HTR-8/SVneo (cell line): Measurements from ENCODE around the gene TOM1L1.

Source experiments
- DNase-seq: peaks from one replicate; pipeline ENCODE4 v3.0.0; 2011; ENCODE audit warnings: low spot score, mixed read lengths; ENCODE audit not compliant: insufficient read length
- FAIRE-seq: peaks from 2 replicates; lab custom pipeline; 2011; peaks lifted over from hg19 to GRCh38; lab: Jason Lieb, UNC

TOM1L1 gene

DNA sequence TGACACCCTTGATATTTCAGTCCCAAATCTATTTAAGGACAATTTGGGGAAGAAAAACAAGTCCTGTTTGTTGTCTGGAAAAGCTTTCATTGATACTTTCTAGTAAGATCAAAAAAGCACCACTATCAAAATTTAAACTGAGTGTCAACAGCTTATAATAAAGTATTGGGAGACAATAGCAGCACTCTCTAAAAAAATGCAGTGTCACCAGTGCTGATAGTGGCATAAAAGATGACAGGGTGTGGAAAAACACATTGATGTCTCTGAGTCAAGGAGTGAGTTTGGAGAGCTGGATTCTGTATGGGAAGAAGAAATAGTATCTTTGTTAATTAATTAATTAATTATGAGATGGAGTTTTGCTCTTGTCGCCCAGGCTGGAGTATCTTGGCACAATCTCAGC is 8.3 kb upstream of the TOM1L1 start:
- FAIRE-seq (no peak), DNase-seq (no peak)

DNA sequence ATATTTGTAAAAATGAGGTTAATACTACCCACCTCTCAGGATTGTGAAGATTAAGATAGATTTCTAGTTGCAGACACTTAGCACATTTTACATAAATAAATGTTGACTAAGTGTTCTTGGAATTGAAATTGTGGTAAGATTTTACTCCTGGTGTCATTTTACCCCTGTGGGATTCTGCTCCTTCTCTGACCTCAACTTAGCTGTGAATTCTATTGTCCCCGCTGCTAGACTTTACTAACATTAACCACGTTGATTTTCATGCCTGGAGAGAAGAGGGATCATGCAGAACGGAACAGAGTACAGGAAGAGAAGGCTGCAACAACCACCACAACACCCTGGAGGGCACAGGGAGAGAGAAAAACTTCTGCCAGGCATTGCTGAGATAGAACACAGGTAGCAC is 2.1 kb upstream of the TOM1L1 start:
- DNase-seq (no peak), FAIRE-seq (no peak)

DNA sequence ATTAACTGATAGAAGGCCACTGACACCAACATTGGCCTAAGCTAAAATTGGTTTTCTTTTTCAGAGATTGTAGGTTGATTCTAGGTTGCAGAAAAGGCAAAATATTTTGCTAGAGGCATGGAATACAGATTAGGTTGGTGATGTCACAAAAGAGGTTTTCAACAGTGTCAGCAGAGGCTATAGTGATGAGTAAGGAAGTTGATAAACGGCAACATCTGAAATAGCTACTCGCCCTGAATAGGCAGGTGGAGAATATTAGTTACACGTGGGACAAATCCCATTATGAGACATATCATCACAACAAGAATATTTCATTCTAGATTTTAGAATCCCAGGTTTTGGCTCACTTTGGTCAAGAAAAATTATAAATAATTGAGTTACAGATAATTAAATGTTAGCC is 1.5 kb upstream of the TOM1L1 start:
- FAIRE-seq (no peak), DNase-seq (no peak)

GRCh38 chr17:54899721-54900456 is 763 bp upstream of the TOM1L1 start:
- no peak for FAIRE-seq
- no peak for DNase-seq

DNA sequence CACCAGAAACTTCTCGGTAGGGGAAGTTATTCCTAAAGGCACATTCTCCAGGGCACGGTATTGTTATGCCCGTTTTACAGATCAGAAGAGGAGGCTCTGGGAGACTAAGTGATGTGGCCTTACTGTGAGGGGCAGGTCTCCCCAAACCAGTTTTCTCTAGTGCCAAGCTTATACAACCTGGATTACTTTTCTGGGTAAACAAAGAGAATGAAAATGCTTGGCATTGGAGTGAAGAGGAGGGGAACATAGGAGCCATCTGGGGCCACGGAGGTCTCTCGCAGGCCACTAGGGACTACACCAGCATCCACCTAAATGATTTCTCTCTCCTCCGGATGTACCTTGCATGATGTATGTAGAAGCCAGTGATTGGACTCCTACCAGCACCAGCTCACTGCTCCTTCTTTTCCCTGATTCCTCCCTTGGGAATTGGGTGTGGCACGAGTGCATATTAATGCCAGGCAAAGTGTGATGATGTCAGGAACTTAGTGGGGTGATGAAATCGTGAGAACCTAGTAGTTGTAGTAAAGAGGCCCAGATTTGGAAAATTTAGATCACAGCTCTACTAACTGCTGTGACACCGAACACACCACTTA is 674 bp downstream of the TOM1L1 start:
- FAIRE-seq = peak; percentile 75

GRCh38 chr17:54902017-54902416 is 1.4 kb downstream of the TOM1L1 start:
- DNase-seq (no peak), FAIRE-seq (no peak)

More for the DNA sequence above, 674 bp downstream of the TOM1L1 start:
- DNase-seq = peak; percentile 24

DNA sequence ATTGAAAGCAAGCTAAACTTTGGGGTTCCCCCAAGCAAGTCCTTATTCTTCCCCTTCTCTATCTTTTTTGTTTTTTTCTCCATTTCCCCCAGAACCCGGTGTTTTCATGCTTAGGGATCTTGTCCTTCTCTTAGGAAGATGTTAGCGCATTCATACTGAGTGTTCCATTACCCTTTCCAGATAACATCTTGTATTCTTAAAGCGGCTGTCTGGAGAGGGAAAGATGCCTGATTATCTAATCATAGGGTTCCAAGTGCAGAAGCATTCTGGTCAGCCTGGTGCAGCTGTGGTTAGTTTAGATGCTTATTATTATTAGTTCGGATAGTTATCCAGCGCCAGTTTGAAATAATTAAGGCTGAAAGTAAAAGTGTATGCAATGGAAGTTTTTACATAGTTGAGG is 2.0 kb downstream of the TOM1L1 start:
- FAIRE-seq (no peak), DNase-seq (no peak)

GRCh38 chr17:54903375-54903774 is 2.7 kb downstream of the TOM1L1 start:
- DNase-seq (no peak), FAIRE-seq (no peak)

GRCh38 chr17:54906683-54907082 is 6.0 kb downstream of the TOM1L1 start:
- DNase-seq (no peak), FAIRE-seq (peak; percentile 84)

DNA sequence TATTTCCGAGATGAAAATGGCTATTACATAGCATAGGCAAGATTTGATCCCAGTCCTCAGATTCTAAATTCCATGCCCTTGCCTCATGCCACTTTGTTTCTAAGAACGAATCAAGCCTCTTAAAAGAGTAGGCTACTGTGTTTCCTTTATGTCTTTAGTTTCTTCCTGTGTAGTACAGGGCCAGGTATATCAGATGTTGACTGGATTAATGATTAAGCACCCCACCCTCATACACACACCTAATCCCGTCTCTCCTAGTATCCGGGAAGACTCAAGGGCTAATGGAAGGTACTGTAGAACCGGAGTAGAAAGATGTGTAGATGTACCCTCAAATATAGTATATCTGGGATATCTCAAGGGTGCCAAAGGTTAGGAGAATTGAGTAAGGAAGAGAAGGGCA is 6.7 kb downstream of the TOM1L1 start:
- no peak for DNase-seq
- FAIRE-seq = no peak

DNA sequence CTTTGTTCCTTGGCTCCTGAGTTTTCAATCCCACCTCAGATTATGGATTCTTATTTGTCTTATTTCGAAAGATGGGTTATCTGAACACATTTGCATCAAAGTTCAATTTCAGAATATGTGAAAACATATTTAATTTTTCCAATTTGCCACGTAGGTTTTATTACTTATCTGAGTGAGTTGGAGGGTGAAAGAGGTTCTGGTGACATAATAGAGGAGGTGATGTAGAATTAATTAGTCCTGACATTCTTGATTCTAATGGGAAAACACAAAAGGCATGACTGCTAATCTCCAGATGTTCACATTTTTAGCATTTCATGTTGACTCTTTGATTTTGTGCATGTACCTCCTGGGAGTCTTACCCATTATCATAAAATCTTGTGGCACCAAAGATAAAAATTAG is 9.1 kb downstream of the TOM1L1 start:
- FAIRE-seq (no peak), DNase-seq (no peak)

GRCh38 chr17:54916721-54917120 is 16.1 kb downstream of the TOM1L1 start:
- FAIRE-seq (no peak), DNase-seq (no peak)

GRCh38 chr17:54919425-54919824 is 18.8 kb downstream of the TOM1L1 start:
- DNase-seq (no peak), FAIRE-seq (no peak)

- DNase-seq = no peak
- no peak for FAIRE-seq
Observed at GRCh38 chr17:54920819-54921218, 20.2 kb downstream of the TOM1L1 start.

DNA sequence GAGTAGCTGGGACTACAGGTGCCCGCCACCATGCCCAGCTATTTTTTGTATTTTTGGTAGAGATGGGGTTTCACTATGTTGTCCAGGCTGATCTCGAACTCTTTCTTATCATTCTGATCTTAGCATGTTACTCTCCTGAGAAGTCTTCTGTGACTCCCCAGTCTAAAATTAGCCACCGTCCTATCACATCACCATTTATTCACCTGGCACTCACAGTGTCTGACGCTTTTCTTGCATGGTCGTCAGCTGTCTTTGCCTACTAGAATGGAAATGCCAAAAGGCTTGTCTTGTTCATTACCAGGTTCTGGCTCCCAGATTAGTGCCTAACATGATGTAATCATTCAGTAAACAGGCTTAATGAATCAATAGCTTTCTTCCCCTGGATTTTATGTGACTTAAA is 23.8 kb downstream of the TOM1L1 start:
- FAIRE-seq = no peak
- DNase-seq = no peak

- no peak for FAIRE-seq
- DNase-seq = no peak
Observed at GRCh38 chr17:54927525-54927924, 26.9 kb downstream of the TOM1L1 start.

DNA sequence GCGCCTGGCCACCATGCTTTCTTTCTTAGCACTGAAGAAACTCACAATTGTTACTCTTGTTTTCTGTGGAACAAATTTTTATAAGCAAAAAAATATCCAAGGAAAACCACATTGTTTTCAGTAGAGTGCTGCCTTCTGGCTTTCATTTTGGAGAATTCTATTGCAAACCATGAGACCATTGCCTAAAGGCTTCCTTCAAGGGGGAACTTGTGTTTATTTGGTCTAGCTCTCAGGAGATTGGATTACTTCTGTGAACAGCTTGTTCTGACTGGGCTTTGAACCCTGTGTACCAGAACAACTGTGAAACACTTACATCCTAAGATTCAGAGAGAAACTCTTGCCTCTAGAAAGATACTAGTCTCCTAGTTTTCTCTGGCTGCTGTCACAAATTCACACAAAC is 32.1 kb downstream of the TOM1L1 start:
- DNase-seq (no peak), FAIRE-seq (no peak)

DNA sequence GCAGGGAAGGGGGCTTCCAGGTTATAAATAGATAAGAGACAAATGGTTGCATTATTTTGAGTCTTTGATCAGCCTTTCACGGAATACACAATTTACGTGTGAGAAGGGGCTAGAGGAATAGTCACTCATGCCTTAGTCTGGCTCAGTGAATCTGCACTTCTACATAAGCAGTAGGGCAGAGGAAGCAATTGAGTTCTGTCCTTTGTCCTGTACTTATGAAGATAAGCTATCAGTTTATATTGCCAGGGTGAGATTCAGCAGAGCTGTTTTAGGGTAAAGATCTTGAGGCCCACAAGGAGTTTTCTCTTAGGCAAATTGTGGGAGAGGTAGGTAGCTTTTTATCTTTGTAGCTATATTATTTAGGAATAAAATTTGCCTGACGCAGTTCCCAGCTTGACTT is 33.3 kb downstream of the TOM1L1 start:
- FAIRE-seq = no peak
- DNase-seq = no peak

DNA sequence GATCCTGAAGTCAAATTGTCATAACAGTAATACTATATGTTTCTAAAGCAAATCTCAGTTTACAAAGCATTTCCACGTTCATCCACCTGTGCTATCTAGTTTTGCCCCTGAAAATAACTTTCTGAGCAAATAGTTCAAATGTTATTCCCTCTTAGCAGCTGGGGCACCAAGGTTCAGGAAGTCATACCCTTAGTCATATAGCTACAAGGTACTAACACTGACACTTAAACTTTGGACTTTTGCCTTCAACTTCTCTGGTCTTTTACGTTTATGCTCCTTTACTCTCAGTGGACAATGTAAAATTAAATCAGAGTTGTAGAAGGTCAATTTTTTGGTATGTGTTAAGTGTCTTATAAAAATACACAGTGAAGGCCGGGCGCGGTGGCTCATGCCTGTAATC is 34.8 kb downstream of the TOM1L1 start:
- no peak for FAIRE-seq

GRCh38 chr17:54937018-54937417 is 36.4 kb downstream of the TOM1L1 start:
- DNase-seq (no peak), FAIRE-seq (no peak)

More for the DNA sequence above, 34.8 kb downstream of the TOM1L1 start:
- DNase-seq = no peak

- no peak for DNase-seq
- FAIRE-seq = no peak
Observed at GRCh38 chr17:54937426-54937825, 36.8 kb downstream of the TOM1L1 start.

DNA sequence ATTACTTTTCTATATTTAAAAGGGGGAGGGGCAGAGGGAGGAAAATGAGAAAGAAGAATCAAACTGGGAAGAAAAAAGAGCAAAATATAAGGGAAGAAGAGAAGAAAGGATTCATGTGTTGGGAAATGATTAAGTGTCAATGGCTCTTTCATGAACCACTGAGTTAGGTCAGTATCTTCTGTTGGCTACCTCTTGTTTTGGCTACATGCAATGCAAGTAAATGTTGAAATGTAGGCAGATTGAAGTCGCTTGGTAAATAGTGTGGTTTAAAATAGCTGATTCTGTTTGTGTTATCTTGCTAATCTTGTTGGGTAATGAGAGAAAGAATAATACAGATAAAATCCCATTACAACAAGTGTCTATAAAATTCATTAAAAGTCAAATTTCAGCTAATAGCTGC is 40.6 kb downstream of the TOM1L1 start:
- FAIRE-seq = no peak
- DNase-seq = no peak
